Stimulated activated CD4-positive, alpha-beta T cell treated with anti-CD3 and anti-CD28 coated beads, Interleukin-4, amount 100 ng/mL, for 1 hour (primary cell): Measurements from ENCODE around the gene ADCY3.

Source experiments
- DNase-seq: peaks from one replicate; pipeline ENCODE4 v3.0.0-alpha.2; 2020

ADCY3 gene

GRCh38 chr2:24827321-24828237, 92.5 kb downstream of the ADCY3 start:
- DNase-seq = peak; percentile 66

- no peak for DNase-seq
These were observed 93.3 kb downstream of the ADCY3 start for GRCh38 chr2:24826773-24827145.

GRCh38 chr2:24825883-24826772, 93.9 kb downstream of the ADCY3 start:
- DNase-seq = no peak

- DNase-seq = peak; percentile 26
These were observed 94.8 kb downstream of the ADCY3 start for GRCh38 chr2:24824966-24825882.

GRCh38 chr2:24824071-24824588, 95.9 kb downstream of the ADCY3 start:
- DNase-seq = no peak

- no peak for DNase-seq
These were observed 97.9 kb downstream of the ADCY3 start for GRCh38 chr2:24822049-24822706.

GRCh38 chr2:24821433-24821891, 98.6 kb downstream of the ADCY3 start:
- DNase-seq = no peak

- no peak for DNase-seq
These were observed 99.2 kb downstream of the ADCY3 start for GRCh38 chr2:24820598-24821432.

- no peak for DNase-seq
These were observed 99.9 kb downstream of the ADCY3 start for GRCh38 chr2:24820175-24820513.

GRCh38 chr2:24819442-24820174, 100.4 kb downstream of the ADCY3 start:
- no peak for DNase-seq

GRCh38 chr2:24818721-24819167, 101.3 kb downstream of the ADCY3 start:
- DNase-seq = no peak

- DNase-seq = no peak
These were observed 103.2 kb downstream of the ADCY3 start for GRCh38 chr2:24816884-24817283.

- DNase-seq = no peak
These were observed 103.6 kb downstream of the ADCY3 start for GRCh38 chr2:24816404-24816803.

- no peak for DNase-seq
These were observed 104.9 kb downstream of the ADCY3 start for GRCh38 chr2:24815171-24815570.

- no peak for DNase-seq
These were observed 105.5 kb downstream of the ADCY3 start for GRCh38 chr2:24814516-24814915.

GRCh38 chr2:24813691-24814137, 106.3 kb downstream of the ADCY3 start:
- DNase-seq = no peak

GRCh38 chr2:24809316-24810007, 110.6 kb downstream of the ADCY3 start:
- DNase-seq = no peak

- DNase-seq = no peak
These were observed 113.4 kb downstream of the ADCY3 start for GRCh38 chr2:24806661-24807036.
